Sciatic nerve (tissue), 2 donors: ENCODE data around the gene CCDC97. TPM values are rescaled to one million over a fixed set of nuclear protein-coding genes. Genes with fewer than 3 reads are reported as not detected.
"Not testable (repeated sequence)": the region's sequence is repeated elsewhere in the genome, so short reads cannot be mapped to it uniquely, and the experiment has no call there.

Source experiments
- ATAC-seq: fragments of 200-7000 bp; cut with Tn5 transposase; one replicate; pipeline ENCODE4 v1.9.1; 2020; ENCODE audit warnings: mild to moderate bottlenecking, moderate library complexity
- DNase-seq: peaks from one replicate; pipeline ENCODE4 v3.0.0-alpha.2; 2020; ENCODE audit warnings: low spot score
- intact Hi-C: fragments of 100-400 bp; cut with DNase I; formaldehyde crosslinking; loops from one replicate; pipeline ENCODE4 v1.14.2; 2022
- total RNA-seq: library from RNA; stranded (reverse); fragmentation: NEBNext Ultra II Directional; extraction: Animal tissue kit (Norgen Biotek cat#: 25700); gene quantifications from one replicate; pipeline ENCODE4 v1.2.1, GENCODE V29; 2021
- donor health status: DM: no; HTN: no; CAD: no.
- donor health status: DM: no; HTN: no; CAD: no.

The CCDC97 gene
- total RNA-seq, 1 donor from 2014 or later, result 29.8 TPM

DNA sequence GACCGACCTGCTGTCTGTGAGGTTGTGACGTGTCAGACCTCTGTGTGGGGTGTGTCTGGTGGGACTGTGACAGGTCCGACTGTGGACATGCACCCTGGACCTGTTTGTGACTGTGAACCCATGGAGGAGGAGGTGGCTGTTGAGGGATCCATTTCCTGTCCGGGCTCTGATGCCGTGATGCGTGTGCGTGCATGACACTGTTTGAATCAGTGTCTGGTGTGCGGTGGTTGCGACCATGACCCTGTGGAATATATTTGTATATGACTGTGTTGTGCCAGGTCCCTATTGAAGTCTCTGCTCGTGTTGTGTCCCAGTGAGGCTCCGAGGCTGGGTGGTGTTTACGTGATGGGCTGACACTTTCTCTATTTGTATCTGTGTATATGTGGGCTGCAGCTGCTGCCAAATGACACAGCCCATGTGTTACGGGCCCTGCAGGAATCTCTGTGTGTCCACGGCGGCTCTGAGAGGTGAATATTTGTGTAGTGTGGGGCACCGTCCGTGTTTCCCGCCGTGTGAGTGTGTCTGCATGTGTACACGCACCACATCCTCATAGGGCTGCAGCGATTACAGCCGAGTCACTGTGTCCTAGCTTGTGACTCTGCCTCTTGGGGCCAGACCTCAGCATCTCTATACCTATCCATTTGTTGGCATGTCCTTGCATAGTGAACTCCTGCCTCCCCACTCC lies 18.3 kb downstream of the CCDC97 start:
- no peak for DNase-seq
- ATAC-seq, result peak; percentile 3
- intact Hi-C loops, result no loop called here

DNA sequence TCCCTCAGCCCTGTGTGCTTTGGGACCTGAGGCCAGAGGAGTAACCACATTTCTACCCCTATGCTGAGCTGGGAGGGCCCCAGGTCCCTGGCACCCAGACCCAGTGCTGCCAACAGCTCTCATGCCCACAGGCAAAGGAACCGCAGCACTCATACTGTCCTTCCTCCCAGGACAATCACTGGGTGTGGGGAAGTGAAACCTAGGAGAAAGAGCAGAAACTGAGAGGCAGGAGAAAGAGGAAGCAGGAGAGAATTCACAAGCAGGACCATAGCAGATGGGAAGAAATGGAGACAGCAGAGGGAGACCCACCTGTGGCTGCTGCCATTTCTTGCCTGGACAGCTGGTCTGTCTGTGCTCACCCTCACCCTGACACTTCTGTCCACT lies 18.9 kb downstream of the CCDC97 start:
- intact Hi-C loops, result no loop called here
- DNase-seq, result no peak
- ATAC-seq, result peak; percentile 20

GRCh38 chr19:41330481-41330880 lies 20.5 kb downstream of the CCDC97 start:
- DNase-seq (no peak), ATAC-seq (no peak)
- intact Hi-C loops, result no loop called here

DNA sequence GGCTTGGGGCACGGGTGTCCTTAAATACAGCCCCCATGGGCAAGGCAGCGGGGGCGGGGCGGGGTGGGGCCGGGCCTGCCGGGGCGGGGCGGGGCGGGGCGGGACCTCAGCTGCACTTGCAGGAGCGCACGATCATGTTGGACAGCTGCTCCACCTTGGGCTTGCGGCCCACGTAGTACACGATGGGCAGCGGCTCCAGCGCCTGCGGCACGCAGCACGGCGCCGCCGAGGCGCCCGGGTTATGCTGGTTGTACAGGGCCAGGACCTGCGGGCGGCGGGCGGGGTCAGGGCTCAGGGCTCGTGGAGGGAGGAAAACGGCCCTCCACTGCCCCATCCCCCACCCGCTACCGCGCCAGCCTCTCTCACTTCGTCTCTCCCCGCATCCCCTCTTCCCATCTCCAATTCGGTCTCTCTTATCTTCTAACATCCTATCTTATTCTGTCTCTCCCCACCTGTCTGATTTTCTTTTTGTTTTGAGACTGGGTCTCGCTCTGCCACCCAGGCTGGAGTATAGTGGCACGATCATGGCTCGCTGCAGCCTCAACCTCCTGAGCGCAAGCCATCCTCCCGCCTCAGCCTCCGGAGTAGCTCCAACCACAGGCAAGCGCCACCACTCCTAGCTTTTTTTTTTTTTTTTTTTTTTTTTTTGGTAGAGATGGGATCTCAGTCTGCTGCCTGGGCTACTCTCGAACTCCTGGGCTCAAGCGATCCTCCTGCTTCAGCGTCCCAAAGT lies 21.1 kb downstream of the CCDC97 start:
- no peak for DNase-seq

GRCh38 chr19:41332000-41332399 lies 22.0 kb downstream of the CCDC97 start:
- intact Hi-C loops, result no loop called here
- no peak for DNase-seq
- no peak for ATAC-seq

More for the DNA sequence above, 21.1 kb downstream of the CCDC97 start:
- intact Hi-C loops, result no loop called here
- ATAC-seq, result no peak

DNA sequence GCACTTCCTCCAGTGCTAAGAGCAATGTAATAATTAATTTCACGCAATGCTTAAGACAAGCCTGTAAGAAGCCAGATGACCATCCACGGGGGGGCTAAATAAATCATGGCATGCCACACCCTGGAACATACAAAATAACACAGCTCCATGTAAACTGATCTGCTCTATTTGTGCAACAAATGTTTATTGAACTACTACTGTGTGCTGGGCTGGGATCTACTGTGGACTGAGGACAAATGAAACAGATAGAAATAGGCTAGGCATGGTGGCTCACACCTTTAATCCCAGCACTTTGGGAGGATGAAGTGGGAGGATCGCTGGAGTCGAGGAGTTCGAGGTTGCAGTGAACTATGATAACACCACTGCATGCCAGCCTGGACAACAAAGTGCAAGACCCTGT lies 22.5 kb downstream of the CCDC97 start:
- DNase-seq (no peak), ATAC-seq (no peak)
- intact Hi-C loops, result no loop called here

DNA sequence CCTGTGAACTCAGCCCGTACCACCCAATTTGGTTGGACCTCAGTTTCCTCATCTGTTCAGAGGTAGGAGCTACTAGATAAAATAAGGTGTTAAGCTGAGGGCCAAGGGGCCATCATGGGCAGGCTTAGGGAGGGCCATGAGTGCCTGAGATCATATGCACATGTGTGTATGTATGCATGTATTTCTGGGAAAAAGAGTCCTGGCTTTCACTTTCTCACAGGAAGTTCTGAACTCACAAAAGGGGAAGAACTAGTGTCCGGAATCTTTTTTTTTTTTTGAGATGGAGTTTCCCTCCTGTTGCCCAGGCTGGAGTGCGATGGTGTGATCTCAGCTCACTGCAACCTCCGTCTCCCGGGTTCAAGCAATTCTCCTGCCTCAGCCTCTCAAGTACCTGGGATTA lies 24.8 kb downstream of the CCDC97 start:
- intact Hi-C loops, result no loop called here
- ATAC-seq (peak; percentile 45), DNase-seq (no peak)

DNA sequence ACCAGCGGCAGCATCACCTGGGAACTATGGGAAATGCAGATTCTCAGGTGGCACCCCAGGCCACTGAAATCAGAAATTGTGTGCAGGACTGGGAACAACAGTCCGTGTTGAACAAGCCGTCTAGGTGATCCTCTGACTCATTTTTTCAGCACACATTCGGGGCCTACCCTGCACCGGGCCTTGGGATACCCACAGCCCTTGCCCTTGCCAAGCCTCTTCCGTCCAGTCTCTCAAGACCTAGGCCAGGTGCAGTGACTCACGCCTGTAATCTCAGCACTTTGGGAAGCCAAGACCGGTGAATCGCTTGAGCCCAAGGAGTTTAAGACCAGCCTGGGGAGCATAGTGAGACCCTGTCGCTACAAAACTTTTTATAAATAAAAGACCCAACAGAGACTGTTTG lies 25.5 kb downstream of the CCDC97 start:
- ATAC-seq (no peak), DNase-seq (no peak)
- intact Hi-C loops, result no loop called here

DNA sequence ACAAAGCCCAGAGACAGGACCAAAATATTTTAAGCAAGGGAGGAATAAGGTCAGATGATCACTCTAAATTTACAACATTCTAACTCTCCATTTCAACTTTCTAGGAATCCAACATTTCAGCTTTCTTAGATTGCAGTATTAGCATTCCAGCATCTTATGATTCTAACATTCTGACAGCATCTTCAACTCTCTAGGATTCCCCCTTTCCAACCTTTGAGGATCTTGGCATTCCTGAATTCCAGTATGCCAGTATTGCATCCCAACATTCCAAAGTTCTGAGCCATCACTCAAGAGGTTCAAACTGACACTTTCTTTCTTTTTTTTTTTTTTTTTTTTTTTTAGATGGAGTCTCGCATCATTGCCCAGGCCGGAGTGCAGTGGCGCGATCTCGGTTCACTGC lies 30.0 kb downstream of the CCDC97 start:
- intact Hi-C loops, result no loop called here
- ATAC-seq (no peak), DNase-seq (no peak)

DNA sequence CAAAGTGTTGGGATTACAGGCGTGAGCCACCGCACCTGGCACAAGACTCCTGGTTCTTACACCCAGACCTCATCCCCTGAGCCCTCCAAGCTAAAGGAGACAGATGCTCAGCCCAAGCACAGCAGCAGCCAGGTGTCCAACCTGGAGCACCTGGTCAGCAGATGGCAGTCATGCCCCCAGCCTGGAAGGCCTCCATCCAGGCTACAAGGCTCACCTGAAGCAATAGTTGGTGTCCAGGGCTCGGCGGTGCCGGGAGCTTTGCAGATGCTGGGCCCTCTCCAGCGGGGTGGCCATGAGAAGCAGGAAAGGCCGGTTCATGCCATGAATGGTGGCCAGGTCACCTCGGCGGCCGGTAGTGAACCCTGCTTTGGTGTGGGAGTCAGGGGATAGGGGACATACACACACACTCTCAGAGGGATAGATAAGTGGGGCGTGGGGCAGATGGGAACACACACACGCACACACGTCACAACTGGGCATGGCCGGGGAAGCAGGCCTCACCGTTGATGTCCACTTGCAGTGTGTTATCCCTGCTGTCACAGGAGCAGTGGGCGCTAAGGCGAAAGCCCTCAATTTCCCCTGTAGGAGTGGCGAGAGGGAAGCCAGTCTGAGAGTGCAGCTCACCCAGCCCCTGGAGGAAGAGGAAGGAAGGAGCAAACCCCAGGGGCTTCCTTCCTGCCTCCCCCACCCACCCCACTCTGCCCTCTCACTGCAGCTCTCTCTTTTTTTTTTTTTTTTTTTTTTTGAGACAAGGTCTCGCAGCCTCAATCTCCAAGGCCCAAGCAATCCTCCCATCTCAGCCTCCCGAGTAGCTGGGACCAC lies 31.9 kb downstream of the CCDC97 start:
- DNase-seq, result no peak
- intact Hi-C loops, result no loop called here
- no peak for ATAC-seq

DNA sequence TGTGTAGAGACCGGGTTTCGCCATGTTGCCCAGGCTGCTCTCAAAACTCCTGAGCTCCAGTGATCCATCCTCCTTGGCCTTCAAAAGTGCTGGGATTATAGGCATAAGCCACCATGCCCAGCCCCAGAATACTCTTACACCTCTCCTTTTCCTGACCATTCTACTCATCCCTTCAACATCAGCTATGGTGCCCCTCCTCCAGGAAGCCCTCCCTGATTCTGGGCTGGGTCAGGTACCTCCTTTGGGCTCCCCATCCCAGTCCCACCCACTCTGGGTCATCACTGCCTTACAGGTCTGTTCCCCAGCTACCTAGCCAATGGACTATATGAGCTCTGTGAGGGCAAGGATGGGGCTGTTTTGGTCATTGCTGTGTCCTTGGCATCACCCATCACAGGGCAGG lies 34.2 kb downstream of the CCDC97 start:
- DNase-seq (no peak), ATAC-seq (no peak)
- intact Hi-C loops, result no loop called here

- DNase-seq, intact Hi-C loops, ATAC-seq: not testable (repeated sequence)
Observed at GRCh38 chr19:41346916-41347315, 36.9 kb downstream of the CCDC97 start.

GRCh38 chr19:41350735-41351338 lies 40.9 kb downstream of the CCDC97 start:
- intact Hi-C loops, result no loop called here
- DNase-seq, result no peak
- no peak for ATAC-seq

- peak; percentile 64 for ATAC-seq
- DNase-seq, result peak; percentile 77
- intact Hi-C loops, result no loop called here
Observed at GRCh38 chr19:41351339-41352245, 41.6 kb downstream of the CCDC97 start.

- ATAC-seq, result no peak
- DNase-seq, result no peak
- intact Hi-C loops, result no loop called here
Observed at GRCh38 chr19:41352279-41352608, 42.3 kb downstream of the CCDC97 start.

DNA sequence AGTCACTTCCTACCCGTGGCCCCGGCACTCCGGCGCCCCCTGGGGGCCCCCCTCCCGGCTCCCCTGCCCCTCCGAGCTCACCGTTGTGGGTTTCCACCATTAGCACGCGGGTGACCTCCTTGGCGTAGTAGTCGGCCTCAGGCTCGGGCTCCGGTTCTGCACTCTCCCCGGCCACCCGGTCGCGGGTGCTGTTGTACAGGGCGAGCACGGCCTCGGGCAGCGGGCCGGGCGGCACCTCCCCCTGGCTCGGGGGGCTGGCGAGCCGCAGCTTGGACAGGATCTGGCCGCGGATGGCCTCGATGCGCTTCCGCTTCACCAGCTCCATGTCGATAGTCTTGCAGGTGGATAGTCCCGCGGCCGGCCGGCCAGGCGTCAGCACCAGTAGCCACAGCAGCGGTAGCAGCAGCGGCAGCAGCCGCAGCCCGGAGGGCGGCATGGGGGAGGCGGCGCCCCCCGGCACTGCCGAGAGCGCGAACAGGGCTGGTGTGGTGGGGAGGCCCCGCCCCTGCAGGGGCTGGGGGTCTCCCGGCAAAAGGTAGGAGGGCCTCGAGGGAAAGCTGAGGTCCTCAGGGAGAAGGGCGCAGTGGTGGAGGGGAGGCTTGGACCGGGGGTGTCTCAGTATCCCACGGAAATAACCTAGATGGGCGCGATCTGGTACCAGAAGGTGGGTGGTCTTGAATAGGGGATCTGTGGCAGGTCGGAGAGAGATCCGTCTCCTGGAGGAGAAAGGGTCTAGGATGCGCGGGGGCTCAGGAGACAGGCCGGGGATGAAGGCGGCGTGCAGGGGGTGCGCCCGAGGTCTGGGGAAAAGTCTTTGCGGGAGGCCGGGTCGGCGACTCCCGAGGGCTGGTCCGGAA lies 42.9 kb downstream of the CCDC97 start:
- intact Hi-C loops, result no loop called here
- DNase-seq, result peak; percentile 81
- ATAC-seq, result peak; percentile 8

DNA sequence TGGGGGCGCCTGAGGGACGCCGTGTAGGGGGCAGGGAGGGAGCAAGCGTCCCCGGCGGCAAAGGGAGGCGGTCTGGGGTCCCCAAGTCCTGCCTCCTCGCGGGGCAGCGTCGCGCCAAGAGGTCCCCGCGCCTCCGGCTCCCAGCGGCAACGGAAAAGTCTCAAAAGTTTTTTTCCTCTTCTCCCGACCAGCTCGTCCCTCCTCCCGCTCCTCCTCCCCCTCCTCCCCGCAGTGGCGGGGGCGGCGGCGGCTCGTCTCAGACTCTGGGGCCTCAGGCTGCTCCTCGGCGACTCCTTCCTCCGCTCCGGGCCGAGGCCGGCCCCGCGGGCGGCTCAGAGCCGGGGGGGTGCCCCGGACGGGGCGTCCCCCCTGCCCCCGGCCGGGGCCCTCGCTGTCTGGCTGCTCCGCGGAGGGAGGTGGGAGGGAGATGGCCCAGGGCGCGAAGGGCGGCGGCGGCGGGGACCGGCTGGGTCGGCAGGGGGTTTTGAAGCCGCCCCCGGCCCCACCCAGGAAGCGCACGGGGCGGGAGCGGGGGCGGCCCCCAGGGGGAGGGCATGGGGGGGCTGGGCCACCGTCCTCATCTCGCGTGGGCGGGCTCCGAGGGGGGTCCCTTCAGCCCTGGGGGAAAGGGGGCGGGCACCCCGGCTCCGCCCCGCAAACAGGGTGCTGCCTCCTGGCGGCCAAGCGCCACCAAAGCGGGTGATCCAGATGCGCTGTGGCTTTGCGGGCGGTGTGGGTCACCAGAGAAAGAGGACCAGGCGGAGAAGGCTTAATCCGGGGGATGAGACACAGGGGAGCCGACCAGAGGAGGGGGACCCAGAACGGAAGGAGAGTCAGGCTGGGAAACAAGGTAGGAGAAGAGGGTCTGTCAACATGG lies 43.7 kb downstream of the CCDC97 start, which contains the start of gene TGFB1:
TGFB1 (minus strand) TSS at position 457 of the 877 bp plus-strand sequence. CDS start 878 bp downstream, outside the sequence.
- intact Hi-C loops, result no loop called here
- ATAC-seq, result peak; percentile 81
- DNase-seq, result peak; percentile 93
